GM19468 (cell line): ENCODE data around the gene TASP1.

Experiments
- ATAC-seq: cut with Tn5 transposase; IDR thresholded peaks from one replicate; pipeline ENCODE4 v1.9.1; 2021; ENCODE audit warnings: mild to moderate bottlenecking, moderate library complexity, moderate number of reproducible peaks; ENCODE audit not compliant: unreplicated experiment; ENCODE audit errors: extremely low read depth

Gene TASP1

GRCh38 chr20:13586133-13586532, 52.6 kb downstream of the TASP1 start:
- ATAC-seq, result no peak

GRCh38 chr20:13581451-13581850, 57.3 kb downstream of the TASP1 start:
- no peak for ATAC-seq

- no peak for ATAC-seq
Measured at GRCh38 chr20:13580707-13581106, 58.0 kb downstream of the TASP1 start.

GRCh38 chr20:13574071-13574470, 64.7 kb downstream of the TASP1 start:
- ATAC-seq, result no peak

- ATAC-seq, result no peak
Measured at GRCh38 chr20:13571662-13572061, 67.1 kb downstream of the TASP1 start.

- no peak for ATAC-seq
Measured at GRCh38 chr20:13567663-13568062, 71.1 kb downstream of the TASP1 start.

- ATAC-seq, result no peak
Measured at GRCh38 chr20:13563854-13564253, 74.9 kb downstream of the TASP1 start.

- no peak for ATAC-seq
Measured at GRCh38 chr20:13554706-13555105, 84.0 kb downstream of the TASP1 start.

GRCh38 chr20:13554076-13554475, 84.7 kb downstream of the TASP1 start:
- ATAC-seq, result no peak

- ATAC-seq, result no peak
Measured at GRCh38 chr20:13552061-13552460, 86.7 kb downstream of the TASP1 start.

- no peak for ATAC-seq
Measured at GRCh38 chr20:13549451-13549850, 89.3 kb downstream of the TASP1 start.

GRCh38 chr20:13546497-13547131, 92.1 kb downstream of the TASP1 start:
- no peak for ATAC-seq

GRCh38 chr20:13545790-13546189, 92.9 kb downstream of the TASP1 start:
- no peak for ATAC-seq

- ATAC-seq, result no peak
Measured at GRCh38 chr20:13543783-13544182, 94.9 kb downstream of the TASP1 start.

GRCh38 chr20:13535627-13536026, 103.1 kb downstream of the TASP1 start:
- no peak for ATAC-seq

GRCh38 chr20:13533946-13534345, 104.8 kb downstream of the TASP1 start:
- ATAC-seq, result no peak

GRCh38 chr20:13530146-13530545, 108.6 kb downstream of the TASP1 start:
- no peak for ATAC-seq

- ATAC-seq, result no peak
Measured at GRCh38 chr20:13526551-13526950, 112.2 kb downstream of the TASP1 start.

- no peak for ATAC-seq
Measured at GRCh38 chr20:13525225-13525940, 113.3 kb downstream of the TASP1 start.

- no peak for ATAC-seq
Measured at GRCh38 chr20:13524339-13524738, 114.4 kb downstream of the TASP1 start.

GRCh38 chr20:13517831-13518230, 120.9 kb downstream of the TASP1 start:
- no peak for ATAC-seq
